Measurements from ENCODE around the gene ASNS.
"Not testable (repeated sequence)": the region's sequence is repeated elsewhere in the genome, so short reads cannot be mapped to it uniquely, and the experiment has no call there.

- not testable (repeated sequence) for TF ChIP-seq CTCF (IDR thresholded peaks at IDR 0.05; ENCODE audit: poor library complexity); EZH2phosphoT487 (IDR thresholded peaks at IDR 0.05; ENCODE audit: low read depth, severe bottlenecking, unreplicated experiment); EZH2 (IDR thresholded peaks at IDR 0.05; ENCODE audit: borderline replicate concordance)
Observed at GRCh38 chr7:97891721-97892120, 19.5 kb upstream of the ASNS start.

Measured in hepatocyte (in vitro differentiated cells).